ENCODE data around the gene ITGA1. TPM values are rescaled to one million over a fixed set of nuclear protein-coding genes. Genes with fewer than 3 reads are reported as not detected.
"Not testable (repeated sequence)": the region's sequence is repeated elsewhere in the genome, so short reads cannot be mapped to it uniquely, and the experiment has no call there.

The ITGA1 gene
- total RNA-seq, 1 donor from 2014 or later: 9.1 TPM

DNA sequence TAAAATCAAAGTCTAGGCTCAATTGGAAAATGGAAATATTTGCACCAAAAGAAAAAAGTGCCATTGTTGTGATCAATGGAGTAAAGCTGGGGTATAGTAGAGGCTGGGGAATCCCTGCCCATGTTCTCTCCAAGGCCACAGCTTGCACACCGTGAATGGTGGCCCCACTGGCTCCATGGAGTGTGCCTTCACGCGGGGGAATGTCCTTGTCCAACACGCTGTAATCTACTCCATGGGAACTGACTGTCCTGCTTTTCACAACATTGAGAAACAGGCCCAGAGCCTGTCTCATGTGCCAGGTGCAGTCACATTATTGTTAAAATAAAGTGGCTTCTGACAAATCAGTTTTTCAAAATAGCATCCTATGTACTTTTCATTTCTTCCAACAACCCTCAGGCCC, 168.3 kb downstream of the ITGA1 start:
- Mint-ChIP-seq H3K4me3 (no peak overlapping the region), H3K27me3 (ENCODE audit: low read depth) (no peaks in the 10 kb centered on the region), H3K4me1 (no peaks in the 10 kb centered on the region), H3K9me3 (peaks cover 9% of the 10 kb centered on the region), H3K36me3 (no peaks in the 10 kb centered on the region), H3K27ac (no peak overlapping the region)
- TF ChIP-seq, protein P1, sequence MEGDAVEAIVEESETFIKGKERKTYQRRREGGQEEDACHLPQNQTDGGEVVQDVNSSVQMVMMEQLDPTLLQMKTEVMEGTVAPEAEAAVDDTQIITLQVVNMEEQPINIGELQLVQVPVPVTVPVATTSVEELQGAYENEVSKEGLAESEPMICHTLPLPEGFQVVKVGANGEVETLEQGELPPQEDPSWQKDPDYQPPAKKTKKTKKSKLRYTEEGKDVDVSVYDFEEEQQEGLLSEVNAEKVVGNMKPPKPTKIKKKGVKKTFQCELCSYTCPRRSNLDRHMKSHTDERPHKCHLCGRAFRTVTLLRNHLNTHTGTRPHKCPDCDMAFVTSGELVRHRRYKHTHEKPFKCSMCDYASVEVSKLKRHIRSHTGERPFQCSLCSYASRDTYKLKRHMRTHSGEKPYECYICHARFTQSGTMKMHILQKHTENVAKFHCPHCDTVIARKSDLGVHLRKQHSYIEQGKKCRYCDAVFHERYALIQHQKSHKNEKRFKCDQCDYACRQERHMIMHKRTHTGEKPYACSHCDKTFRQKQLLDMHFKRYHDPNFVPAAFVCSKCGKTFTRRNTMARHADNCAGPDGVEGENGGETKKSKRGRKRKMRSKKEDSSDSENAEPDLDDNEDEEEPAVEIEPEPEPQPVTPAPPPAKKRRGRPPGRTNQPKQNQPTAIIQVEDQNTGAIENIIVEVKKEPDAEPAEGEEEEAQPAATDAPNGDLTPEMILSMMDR (IDR thresholded peaks at IDR 0.05; ENCODE audit: unreplicated experiment): no peak
- no peak for DNase-seq (ENCODE audit: low spot score in 2 of 2, unreplicated experiment in 2 of 2)

DNA sequence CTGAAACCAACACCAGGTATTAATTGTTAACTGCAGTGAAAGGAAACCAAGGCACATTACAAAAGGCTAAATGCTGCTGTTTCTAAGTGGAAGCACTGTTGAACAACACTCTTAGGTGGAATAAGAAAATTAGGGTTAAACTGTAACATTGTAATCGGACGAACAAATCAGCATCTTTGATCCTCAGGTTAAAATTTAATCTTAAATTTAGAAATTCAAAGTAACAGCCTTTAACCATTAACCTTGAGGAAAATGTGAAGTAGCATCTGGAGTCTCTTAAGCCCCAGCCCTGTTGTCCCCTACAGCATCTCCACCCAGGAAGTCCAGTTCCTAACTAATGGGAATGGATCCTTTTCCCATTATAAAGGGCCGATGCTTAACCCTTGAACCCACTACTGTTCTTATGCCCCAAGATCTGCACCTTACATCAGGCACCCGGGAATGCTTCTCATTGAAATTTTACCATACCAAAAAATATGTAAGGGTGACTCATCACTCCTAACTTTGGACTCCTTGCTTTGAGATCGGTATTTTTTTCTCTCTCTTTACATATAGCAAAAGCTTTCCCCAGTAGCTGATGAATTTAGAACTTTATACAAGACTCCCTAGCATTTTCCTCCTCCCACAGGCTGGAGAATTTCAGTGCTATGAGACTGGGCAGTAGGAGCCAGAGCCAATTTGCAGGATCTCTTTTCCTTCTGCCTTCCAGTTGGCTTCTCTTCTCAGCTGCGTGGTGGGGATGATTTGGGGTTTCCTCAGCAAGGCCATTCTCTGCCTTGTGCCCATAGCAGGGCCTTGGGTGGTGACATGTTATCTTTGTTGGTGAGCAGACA, 169.4 kb downstream of the ITGA1 start:
- Mint-ChIP-seq H3K4me3 (no peak overlapping the region), H3K4me1 (no peaks in the 10 kb centered on the region), H3K36me3 (no peaks in the 10 kb centered on the region), H3K27me3 (ENCODE audit: low read depth) (no peaks in the 10 kb centered on the region), H3K9me3 (peaks cover 9% of the 10 kb centered on the region), H3K27ac (no peak overlapping the region)
- TF ChIP-seq, protein P1 (IDR thresholded peaks at IDR 0.05; ENCODE audit: unreplicated experiment): no peak
- no peak for DNase-seq (ENCODE audit: low spot score in 2 of 2, unreplicated experiment in 2 of 2)

DNA sequence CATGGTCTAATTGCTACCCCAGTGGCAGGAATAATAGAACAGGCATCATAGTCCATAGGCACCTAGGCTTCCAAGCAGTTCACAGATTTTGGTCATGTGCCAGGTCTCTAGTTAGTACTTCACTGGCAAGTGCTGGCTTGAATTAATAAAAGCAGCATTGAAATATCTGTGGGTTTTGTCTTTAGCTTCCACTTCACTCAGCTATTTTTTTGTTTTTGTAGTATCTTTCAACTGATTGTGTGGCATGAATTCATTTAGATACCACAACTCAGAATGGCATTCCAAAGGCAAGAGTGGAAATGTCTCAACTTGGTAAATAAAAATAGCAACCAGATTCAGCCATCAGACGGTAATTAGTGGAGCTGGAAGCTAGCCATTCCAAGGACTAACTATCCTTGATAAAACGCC, 173.6 kb downstream of the ITGA1 start:
- H3K27ac Mint-ChIP-seq: no peak overlapping the region
- TF ChIP-seq, protein P1 (IDR thresholded peaks at IDR 0.05; ENCODE audit: unreplicated experiment): no peak

DNA sequence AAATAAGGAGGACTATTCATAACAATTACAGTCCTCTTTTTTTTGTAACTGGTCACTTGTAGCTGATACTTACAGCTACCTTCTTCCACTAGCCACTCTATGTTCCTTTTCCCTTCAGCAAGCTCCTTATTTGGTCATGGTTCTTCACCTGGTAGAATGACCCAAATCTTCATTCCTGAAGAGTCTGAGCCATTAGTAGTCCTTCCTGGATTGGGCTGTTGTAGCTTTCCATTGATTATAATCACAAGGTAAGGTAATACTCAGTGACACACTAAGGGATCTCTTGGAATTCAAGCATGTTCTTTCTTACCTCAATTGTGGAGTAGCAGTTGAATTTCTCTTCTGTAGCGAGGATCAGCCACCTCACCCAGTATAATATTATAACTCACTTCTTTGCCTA, 175.9 kb downstream of the ITGA1 start:
- no peaks in the 10 kb centered on the region for H3K36me3 Mint-ChIP-seq
- DNase-seq (ENCODE audit: low spot score in 2 of 2, unreplicated experiment in 2 of 2): no peak

More for the DNA sequence above, 173.6 kb downstream of the ITGA1 start:
- DNase-seq (ENCODE audit: low spot score in 2 of 2, unreplicated experiment in 2 of 2): no peak
- H3K4me1 Mint-ChIP-seq: no peaks in the 10 kb centered on the region
- H3K9me3 Mint-ChIP-seq: peaks cover 9% of the 10 kb centered on the region
- H3K4me3 Mint-ChIP-seq: no peak overlapping the region
- H3K27me3 Mint-ChIP-seq (ENCODE audit: low read depth): no peaks in the 10 kb centered on the region
- H3K36me3 Mint-ChIP-seq: no peaks in the 10 kb centered on the region

DNA sequence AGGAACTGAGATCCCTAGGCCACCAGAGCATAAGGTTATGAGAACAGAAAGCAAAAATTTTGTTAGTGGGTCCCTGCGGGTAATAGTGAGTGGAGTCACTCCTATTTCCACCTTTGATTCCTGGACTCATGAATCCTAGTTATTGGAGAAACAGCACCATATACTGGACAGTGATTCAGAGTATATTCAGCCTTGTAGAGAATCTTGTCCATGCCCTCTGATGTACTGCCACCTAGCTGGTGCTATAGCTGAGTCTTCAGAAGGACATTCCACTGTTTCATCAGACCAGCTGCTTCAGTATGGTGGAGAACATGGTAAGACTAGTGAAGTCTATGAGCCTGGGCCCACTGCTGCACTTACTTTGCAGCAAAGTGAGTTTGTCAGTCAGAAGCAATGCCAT, 176.4 kb downstream of the ITGA1 start:
- Mint-ChIP-seq H3K4me1 (no peaks in the 10 kb centered on the region), H3K9me3 (peaks cover 28% of the 10 kb centered on the region), H3K27ac (no peak overlapping the region), H3K4me3 (no peak overlapping the region), H3K27me3 (ENCODE audit: low read depth) (no peaks in the 10 kb centered on the region), H3K36me3 (no peaks in the 10 kb centered on the region)
- DNase-seq (ENCODE audit: low spot score in 2 of 2, unreplicated experiment in 2 of 2): no peak
- TF ChIP-seq, protein P1 (IDR thresholded peaks at IDR 0.05; ENCODE audit: unreplicated experiment): no peak

More for the DNA sequence above, 175.9 kb downstream of the ITGA1 start:
- no peak overlapping the region for H3K4me3 Mint-ChIP-seq
- peaks cover 23% of the 10 kb centered on the region for H3K9me3 Mint-ChIP-seq
- no peaks in the 10 kb centered on the region for H3K27me3 Mint-ChIP-seq (ENCODE audit: low read depth)
- TF ChIP-seq, protein P1 (IDR thresholded peaks at IDR 0.05; ENCODE audit: unreplicated experiment): no peak
- no peaks in the 10 kb centered on the region for H3K4me1 Mint-ChIP-seq
- no peak overlapping the region for H3K27ac Mint-ChIP-seq

DNA sequence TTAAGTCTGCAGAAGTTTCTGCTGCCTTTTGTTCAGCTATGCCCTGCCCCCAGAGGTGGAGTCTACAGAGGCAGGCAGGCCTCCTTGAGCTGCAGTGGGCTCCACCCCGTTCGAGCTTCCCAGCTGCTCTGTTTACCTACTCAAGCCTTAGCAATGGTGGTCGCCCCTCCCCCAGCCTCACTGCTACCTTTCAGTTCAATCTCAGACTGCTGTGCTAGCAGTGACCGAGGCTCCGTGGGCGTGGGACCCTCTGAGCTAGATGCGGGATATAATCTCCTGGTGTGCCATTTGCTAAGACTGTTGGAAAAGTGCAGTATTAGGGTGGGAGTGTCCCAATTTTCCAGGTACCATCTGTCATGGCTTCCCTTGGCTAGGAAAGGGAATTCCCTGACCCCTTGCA, 188.4 kb downstream of the ITGA1 start:
- DNase-seq (ENCODE audit: low spot score in 2 of 2, unreplicated experiment in 2 of 2); H3K4me1 Mint-ChIP-seq; H3K27me3 Mint-ChIP-seq (ENCODE audit: low read depth); H3K27ac Mint-ChIP-seq; H3K36me3 Mint-ChIP-seq; H3K4me3 Mint-ChIP-seq: not testable (repeated sequence)
- H3K9me3 Mint-ChIP-seq: peaks cover 28% of the 10 kb centered on the region
